Endothelial cell of umbilical vein (primary cell): ENCODE data around the gene C4A.

Experiments
- EZH2 ChIP-seq: IDR thresholded peaks from 2 replicates; pipeline ENCODE4 v1.6.1; 2012; ENCODE audit warnings: borderline replicate concordance, low read depth, mild to moderate bottlenecking, moderate library complexity, low read length, inconsistent platforms; ENCODE audit not compliant: severe bottlenecking
- MYC ChIP-seq: IDR thresholded peaks from one replicate; pipeline ENCODE4 v1.6.1; 2011; ENCODE audit warnings: mild to moderate bottlenecking, low read depth, low read length
- POLR2A ChIP-seq: IDR thresholded peaks from 2 replicates; pipeline ENCODE4 v1.6.1; 2012; ENCODE audit warnings: low read depth, mild to moderate bottlenecking, control low read depth, low read length
- TF ChIP-seq, protein P1 (sequence below), 2 donors: IDR thresholded peaks; 1 replicate in 1 of 2; 2 replicates in 1 of 2; pipeline ENCODE4 v1.5.1; 2011; ENCODE audit warnings: low read length in 2 of 2, mild to moderate bottlenecking in 2 of 2, moderate library complexity in 2 of 2, control low read depth in 1 of 2, inconsistent platforms in 1 of 2, low read depth in 1 of 2; ENCODE audit not compliant: insufficient read depth in 1 of 2; ENCODE audit errors: extremely low read depth in 1 of 2
- TF ChIP-seq, protein P2 (sequence below): IDR thresholded peaks from 2 replicates; pipeline ENCODE4 v1.6.1; 2011; ENCODE audit not compliant: insufficient read depth, insufficient read length

- TF ChIP-seq, protein P1, sequence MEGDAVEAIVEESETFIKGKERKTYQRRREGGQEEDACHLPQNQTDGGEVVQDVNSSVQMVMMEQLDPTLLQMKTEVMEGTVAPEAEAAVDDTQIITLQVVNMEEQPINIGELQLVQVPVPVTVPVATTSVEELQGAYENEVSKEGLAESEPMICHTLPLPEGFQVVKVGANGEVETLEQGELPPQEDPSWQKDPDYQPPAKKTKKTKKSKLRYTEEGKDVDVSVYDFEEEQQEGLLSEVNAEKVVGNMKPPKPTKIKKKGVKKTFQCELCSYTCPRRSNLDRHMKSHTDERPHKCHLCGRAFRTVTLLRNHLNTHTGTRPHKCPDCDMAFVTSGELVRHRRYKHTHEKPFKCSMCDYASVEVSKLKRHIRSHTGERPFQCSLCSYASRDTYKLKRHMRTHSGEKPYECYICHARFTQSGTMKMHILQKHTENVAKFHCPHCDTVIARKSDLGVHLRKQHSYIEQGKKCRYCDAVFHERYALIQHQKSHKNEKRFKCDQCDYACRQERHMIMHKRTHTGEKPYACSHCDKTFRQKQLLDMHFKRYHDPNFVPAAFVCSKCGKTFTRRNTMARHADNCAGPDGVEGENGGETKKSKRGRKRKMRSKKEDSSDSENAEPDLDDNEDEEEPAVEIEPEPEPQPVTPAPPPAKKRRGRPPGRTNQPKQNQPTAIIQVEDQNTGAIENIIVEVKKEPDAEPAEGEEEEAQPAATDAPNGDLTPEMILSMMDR (IDR thresholded peaks at IDR 0.05; ENCODE audit: extremely low read depth in 1 of 2, insufficient read depth in 1 of 2, low read depth in 1 of 2, low read length in 2 of 2): peak; percentile 82 to 83
- no peak for TF ChIP-seq EZH2
- TF ChIP-seq, protein P2, sequence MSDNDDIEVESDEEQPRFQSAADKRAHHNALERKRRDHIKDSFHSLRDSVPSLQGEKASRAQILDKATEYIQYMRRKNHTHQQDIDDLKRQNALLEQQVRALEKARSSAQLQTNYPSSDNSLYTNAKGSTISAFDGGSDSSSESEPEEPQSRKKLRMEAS: no peak
- no peak for TF ChIP-seq MYC
- no peak for TF ChIP-seq POLR2A
Measured at GRCh38 chr6:31952140-31952805, 29.6 kb upstream of the C4A start.
